HCT116 (cell line): Measurements from ENCODE around the gene SUGT1.

ENCODE experiments used
- CTCF ChIP-seq, 3 experiments: fragments of 200-600 bp in 1 of 3; sonication (generic) in 1 of 3; IDR thresholded peaks in 2 of 3; conservative IDR thresholded peaks in 1 of 3; 2 replicates each; pipeline ENCODE4 v1.5.1; 2012 to 2017; ENCODE audit warnings: low read depth in 2 of 3, low read length in 2 of 3, antibody characterized with exemption in 1 of 3, borderline replicate concordance in 1 of 3, control low read depth in 1 of 3, mild to moderate bottlenecking in 1 of 3, mixed read lengths in 1 of 3, mixed run types in 1 of 3, moderate library complexity in 1 of 3; ENCODE audit not compliant: insufficient read depth in 1 of 3
- MAX ChIP-seq: IDR thresholded peaks from 2 replicates; pipeline ENCODE4 v1.6.1; 2012
- SP1 ChIP-seq: IDR thresholded peaks from 2 replicates; pipeline ENCODE4 v1.6.1; 2012; ENCODE audit warnings: low read depth

- no peak for TF ChIP-seq CTCF (IDR thresholded peaks at IDR 0.05 in 2 of 3, conservative IDR thresholded peaks at IDR 0.05 in 1 of 3; ENCODE audit: borderline replicate concordance in 1 of 3, insufficient read depth in 1 of 3, low read depth in 2 of 3, low read length in 2 of 3)
- no peak for TF ChIP-seq SP1
- no peak for TF ChIP-seq MAX
Measured at GRCh38 chr13:52739468-52740071, 86.9 kb downstream of the SUGT1 start, which contains the start of gene CNMD.
